SH-SY5Y (cell line): ENCODE results near the gene WNT7A.

ENCODE experiments used
- GATA2 ChIP-seq: IDR thresholded peaks from 2 replicates; pipeline ENCODE4 v1.6.1; 2011; ENCODE audit warnings: mild to moderate bottlenecking, low read depth, low read length
- GATA3 ChIP-seq: IDR thresholded peaks from 2 replicates; pipeline ENCODE4 v1.6.1; 2011; ENCODE audit warnings: low read depth, mild to moderate bottlenecking, low read length, moderate library complexity

DNA sequence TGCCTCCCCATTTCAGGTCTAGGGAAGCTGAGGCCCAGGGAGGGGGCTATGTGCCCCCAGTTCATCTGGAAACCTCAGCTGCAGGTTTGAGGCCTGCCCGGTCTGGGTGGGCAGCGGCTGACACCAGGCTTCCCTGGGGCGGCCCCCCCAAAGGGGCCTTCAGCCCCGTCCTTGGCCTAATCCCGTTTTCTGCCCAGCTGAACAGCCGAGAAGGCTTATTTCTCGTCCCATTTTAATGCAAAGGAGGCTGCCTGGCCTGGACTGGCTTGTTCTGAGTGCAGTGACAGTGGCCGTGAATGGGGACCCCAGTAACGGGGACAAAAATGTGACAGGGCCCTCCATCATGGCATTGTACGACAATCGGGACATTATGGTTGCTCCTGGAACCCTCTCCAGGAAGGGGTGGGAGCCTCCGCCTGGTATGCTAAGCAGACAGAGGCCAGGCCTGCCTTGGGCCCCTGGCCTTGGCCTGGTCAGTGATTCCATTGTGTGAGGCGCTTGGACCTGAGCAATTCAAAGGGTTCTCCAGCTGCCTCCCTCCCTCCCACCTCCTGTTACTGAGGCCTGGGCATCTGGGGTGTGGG, 93.9 kb downstream of the WNT7A start:
- TF ChIP-seq GATA2: no peak
- no peak for TF ChIP-seq GATA3
